ENCODE measurements around the gene KCNQ1OT1. TPM values are rescaled to one million over a fixed set of nuclear protein-coding genes. Genes with fewer than 3 reads are reported as not detected.

The KCNQ1OT1 gene
- total and polyA plus RNA-seq, 9 of the 15 experiments (the other 6 are each of a cell fraction or from before 2014, with no cell fraction given): 0.04 to 2.3 (median 0.74) TPM

GRCh38 chr11:2594267-2594666 is 105.5 kb downstream of the KCNQ1OT1 start:
- no peak overlapping the region for H3K9ac ChIP-seq (ENCODE audit: insufficient read depth in 1 of 2, low read depth in 2 of 2, low read length in 2 of 2)
- no peak overlapping the region for H3K4me2 ChIP-seq (ENCODE audit: insufficient read depth, low read length)
- CTCF ChIA-PET (ENCODE audit: low intra/inter-chr PET ratio): no interaction called here
- peaks cover 0 to 8% of the 10 kb centered on the region in 2 experiments; a peak in 1 of 5 replicates for H3K4me1 ChIP-seq (replicated peaks in 1 of 2; ENCODE audit: control insufficient read depth in 2 of 2, insufficient read depth in 2 of 2, low read length in 2 of 2)
- DNase-seq (ENCODE audit: extremely low read depth in 1 of 4, low spot score in 3 of 4) (no peak), FAIRE-seq (no peak), ATAC-seq (no peak)
- H3K27me3 ChIP-seq (ENCODE audit: control insufficient read depth in 2 of 2, insufficient read depth in 2 of 2, low read length in 2 of 2): peaks cover 7 to 45% of the 10 kb centered on the region in 2 experiments; a peak in 4 of 5 replicates
- no peaks in the 10 kb centered on the region for H3K36me3 ChIP-seq (ENCODE audit: control insufficient read depth, insufficient read depth, low read length)
- H3K9me3 ChIP-seq (replicated peaks; ENCODE audit: control insufficient read depth, insufficient read depth, low read depth, low read length): no peaks in the 10 kb centered on the region
- POLR2A ChIA-PET: no interaction called here
- H3K27ac ChIP-seq (ENCODE audit: extremely low read depth, low read depth, low read length): no peak overlapping the region
- H4K20me1 ChIP-seq (replicated peaks; ENCODE audit: control insufficient read depth, insufficient read depth, low read length): 0 out of 2 replicates have a peak, but pooled peaks cover 4% of the 10 kb centered on the region
- TF ChIP-seq DACH1 (IDR thresholded peaks at IDR 0.05; ENCODE audit: partially characterized antibody): no peak
- TF ChIP-seq OTX1 (CRISPR knock-in tag; IDR thresholded peaks at IDR 0.05): no peak
- no peak overlapping the region for H2AFZ ChIP-seq (ENCODE audit: low read depth, low read length)
- no peak overlapping the region for H3K4me3 ChIP-seq
- 0% methylated on average over 1 of the region's 1 CpG for WGBS (ENCODE audit: insufficient coverage, low coverage, missing lambda C conversion rate)
- intact Hi-C loops (cut with micrococcal nuclease) (no loop called here), in situ Hi-C loops (cut with MboI) (no loop called here)
- no peaks in the 10 kb centered on the region for H3K79me2 ChIP-seq (ENCODE audit: control insufficient read depth, insufficient read depth, low read length)
- H3K9me1 ChIP-seq (ENCODE audit: control insufficient read depth, insufficient read depth, low read length): no peaks in the 10 kb centered on the region
- BruUV-seq (replicated peaks): no TSS peak

DNA sequence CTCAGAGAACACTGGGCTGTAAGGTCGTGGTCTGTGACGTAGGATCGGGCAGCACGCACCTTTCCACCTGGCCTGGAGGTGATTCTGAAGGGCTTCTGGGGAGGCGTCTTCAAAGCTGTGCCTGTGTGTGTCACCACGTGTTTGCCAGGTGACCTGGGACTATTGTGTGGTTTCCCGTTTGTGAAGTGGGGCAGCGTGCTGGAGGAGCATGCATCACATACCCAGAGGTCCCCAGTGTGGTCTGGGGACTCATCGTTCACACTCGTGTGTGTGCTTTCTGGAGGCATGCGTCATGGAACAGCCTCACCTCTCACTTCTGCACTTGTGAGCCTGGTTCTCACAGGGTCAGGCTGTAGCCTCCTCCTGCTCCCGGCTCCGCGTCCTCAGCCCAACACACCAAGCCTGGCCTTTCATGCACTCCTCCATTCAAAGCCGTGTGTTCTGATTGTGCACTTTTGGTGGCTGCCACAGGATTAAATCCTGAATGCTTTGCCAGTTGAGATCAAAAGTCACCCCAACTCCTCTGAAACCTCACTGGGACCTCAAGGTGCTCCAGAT is 106.3 kb downstream of the KCNQ1OT1 start:
- CTCF ChIA-PET (ENCODE audit: low intra/inter-chr PET ratio): no interaction called here
- no TSS peak for BruUV-seq (replicated peaks)
- Histone ChIP-seq H3K4me3 (no peak overlapping the region), H4K20me1 (replicated peaks; ENCODE audit: control insufficient read depth, insufficient read depth, low read length) (0 out of 2 replicates have a peak, but pooled peaks cover 4% of the 10 kb centered on the region), H3K36me3 (ENCODE audit: control insufficient read depth, insufficient read depth, low read length) (no peaks in the 10 kb centered on the region), H3K27me3 (ENCODE audit: control insufficient read depth in 2 of 2, insufficient read depth in 2 of 2, low read length in 2 of 2) (peaks cover 12 to 47% of the 10 kb centered on the region in 2 experiments), H3K9me1 (ENCODE audit: control insufficient read depth, insufficient read depth, low read length) (no peaks in the 10 kb centered on the region), H3K9me3 (replicated peaks; ENCODE audit: control insufficient read depth, insufficient read depth, low read depth, low read length) (no peaks in the 10 kb centered on the region), H3K79me2 (ENCODE audit: control insufficient read depth, insufficient read depth, low read length) (no peaks in the 10 kb centered on the region), H3K4me2 (ENCODE audit: insufficient read depth, low read length) (no peak overlapping the region), H2AFZ (ENCODE audit: low read depth, low read length) (no peak overlapping the region), H3K4me1 (replicated peaks in 1 of 2; ENCODE audit: control insufficient read depth in 2 of 2, insufficient read depth in 2 of 2, low read length in 2 of 2) (peaks cover 0 to 14% of the 10 kb centered on the region in 2 experiments; a peak in 1 of 5 replicates), H3K27ac (ENCODE audit: extremely low read depth, low read depth, low read length) (no peak overlapping the region), H3K9ac (ENCODE audit: insufficient read depth in 1 of 2, low read depth in 2 of 2, low read length in 2 of 2) (no peak overlapping the region)
- DNase-seq (ENCODE audit: extremely low read depth in 1 of 4, low spot score in 3 of 4): peak in 2 of 4 experiments; percentile 2 to 3
- intact Hi-C loops (cut with micrococcal nuclease) (no loop called here), in situ Hi-C loops (cut with MboI) (no loop called here)
- WGBS (ENCODE audit: insufficient coverage, low coverage, missing lambda C conversion rate): 2% methylated on average over 15 of the region's 15 CpGs
- ATAC-seq: no peak
- FAIRE-seq: no peak
- POLR2A ChIA-PET: interaction anchor here (0.7 kb wide), 1 partner anchor 22 kb away, joined by 3 read pairs; no protein-coding TSS in a partner anchor
- TF ChIP-seq PHF8 (IDR thresholded peaks at IDR 0.05; ENCODE audit: borderline replicate concordance, low read length) (no peak), E2F6 (IDR thresholded peaks at IDR 0.05; ENCODE audit: borderline replicate concordance in 1 of 2, extremely low read depth in 1 of 2, insufficient read depth in 1 of 2, insufficient read length in 1 of 2, low read depth in 1 of 2, low read length in 1 of 2, poor library complexity in 1 of 2, severe bottlenecking in 1 of 2) (peak in 1 of 2 experiments; percentile 28), ZSCAN29 (IDR thresholded peaks at IDR 0.05) (no peak), L3MBTL2 (IDR thresholded peaks at IDR 0.05) (peak; percentile 56)
